Neural progenitor cell (in vitro differentiated cells): ENCODE results near the gene LRBA. TPM values are rescaled to one million over a fixed set of nuclear protein-coding genes. Genes with fewer than 3 reads are reported as not detected.

Experiments
- DNase-seq: peaks from one replicate; pipeline ENCODE4 v3.0.0-alpha.2; 2016; ENCODE audit warnings: low spot score
- H2AFZ ChIP-seq: fragments of 200-600 bp; sonication (generic); replicated peaks from 2 replicates; pipeline ENCODE4 v1.6.1; 2016; ENCODE audit warnings: antibody characterized with exemption
- H3F3A ChIP-seq: fragments of 200-600 bp; sonication (generic); 2 replicates; pipeline ENCODE4 v1.6.1; 2016; ENCODE audit warnings: antibody characterized with exemption, low read depth
- H3K27ac ChIP-seq: fragments of 200-600 bp; sonication (generic); 2 replicates; pipeline ENCODE4 v1.5.1; 2016; ENCODE audit warnings: mild to moderate bottlenecking
- H3K27me3 ChIP-seq: fragments of 200-600 bp; sonication (generic); 2 replicates; pipeline ENCODE4 v1.6.1; 2016; ENCODE audit warnings: mild to moderate bottlenecking, moderate library complexity
- H3K36me3 ChIP-seq: fragments of 200-600 bp; sonication (generic); 2 replicates; pipeline ENCODE4 v1.5.1; 2016
- H3K4me1 ChIP-seq: fragments of 200-600 bp; sonication (generic); 2 replicates; pipeline ENCODE4 v1.6.1; 2016; ENCODE audit warnings: mixed run types
- H3K4me2 ChIP-seq: fragments of 200-600 bp; sonication (generic); 2 replicates; pipeline ENCODE4 v1.6.1; 2016
- H3K4me3 ChIP-seq: fragments of 200-600 bp; sonication (generic); 2 replicates; pipeline ENCODE4 v1.5.1; 2016
- H3K79me2 ChIP-seq: fragments of 200-600 bp; sonication (generic); 2 replicates; pipeline ENCODE4 v1.6.1; 2016; ENCODE audit warnings: low read depth
- H3K9ac ChIP-seq: fragments of 200-600 bp; sonication (generic); 2 replicates; pipeline ENCODE4 v1.6.1; 2016
- H3K9me3 ChIP-seq: fragments of 200-600 bp; sonication (generic); 2 replicates; pipeline ENCODE4 v1.5.1; 2016; ENCODE audit warnings: low read depth
- H4K20me1 ChIP-seq: fragments of 200-600 bp; sonication (generic); 2 replicates; pipeline ENCODE4 v1.6.1; 2016; ENCODE audit warnings: low read depth
- H3K27ac Mint-ChIP-seq: 3 replicates; pipeline ENCODE4 v1.8.0; 2021; ENCODE audit warnings: mixed read lengths
- H3K27me3 Mint-ChIP-seq: 2 replicates; pipeline ENCODE4 v1.8.0; 2022; ENCODE audit warnings: low read depth, mild to moderate bottlenecking, inconsistent platforms, moderate library complexity, mixed read lengths; ENCODE audit not compliant: insufficient read depth
- H3K36me3 Mint-ChIP-seq: 3 replicates; pipeline ENCODE4 v1.8.0; 2021; ENCODE audit warnings: mixed read lengths
- H3K4me1 Mint-ChIP-seq: 3 replicates; pipeline ENCODE4 v1.8.0; 2021; ENCODE audit warnings: mixed read lengths
- H3K4me3 Mint-ChIP-seq: 3 replicates; pipeline ENCODE4 v1.8.0; 2021; ENCODE audit warnings: mild to moderate bottlenecking, moderate library complexity, mixed read lengths
- H3K9me3 Mint-ChIP-seq: 3 replicates; pipeline ENCODE4 v1.8.0; 2020; ENCODE audit warnings: mixed read lengths
- EZH2 ChIP-seq: fragments of 200-600 bp; sonication (generic); IDR thresholded peaks from 2 replicates; pipeline ENCODE4 v1.6.1; 2017; ENCODE audit warnings: antibody characterized with exemption, mild to moderate bottlenecking, moderate library complexity
- EZH2phosphoT487 ChIP-seq: fragments of 200-600 bp; sonication (generic); IDR thresholded peaks from 2 replicates; pipeline ENCODE4 v1.6.1; 2017; ENCODE audit warnings: antibody characterized with exemption
- total RNA-seq: library from RNA; depleted of rRNA; stranded (reverse); fragments of >200 nt; gene quantifications from 2 replicates; pipeline ENCODE4 v1.2.3, GENCODE V29; 2015; ENCODE audit warnings: low replicate concordance
- TF ChIP-seq, protein P1 (sequence below): fragments of 200-600 bp; sonication (generic); IDR thresholded peaks from 2 replicates; pipeline ENCODE4 v1.5.1; 2017; ENCODE audit warnings: antibody characterized with exemption, mild to moderate bottlenecking

The LRBA gene
- total RNA-seq, 1 donor from 2014 or later: 111 TPM

DNA sequence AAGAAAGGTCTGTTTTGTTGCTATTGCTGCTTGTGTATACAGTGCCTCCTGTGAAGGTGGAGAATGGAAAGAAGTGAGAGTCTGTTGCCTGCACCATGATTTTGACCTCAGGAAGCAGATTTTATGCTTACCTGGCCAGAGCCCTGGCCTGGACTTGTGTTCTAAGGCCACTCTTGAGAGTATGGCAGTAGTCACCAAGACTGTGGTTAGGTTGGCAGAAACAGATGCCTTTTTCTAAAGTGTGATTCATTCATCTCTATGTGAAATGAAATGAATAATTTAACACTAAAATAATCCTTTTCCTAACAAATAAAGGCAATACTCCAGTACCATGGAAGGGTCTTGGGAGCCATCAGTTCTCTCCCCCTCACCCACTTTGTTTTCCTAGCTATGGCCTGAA, 775.1 kb downstream of the LRBA start:
- no peak for DNase-seq
- H3K4me3 ChIP-seq: no peak overlapping the region
- no peaks in the 10 kb centered on the region for H3K9me3 Mint-ChIP-seq
- no peak overlapping the region for H3K9ac ChIP-seq
- H3K36me3 Mint-ChIP-seq: peaks cover 17% of the 10 kb centered on the region
- peaks cover 19% of the 10 kb centered on the region for H3K4me1 Mint-ChIP-seq
- no peaks in the 10 kb centered on the region for H3K79me2 ChIP-seq
- peaks cover 28% of the 10 kb centered on the region for H3K4me1 ChIP-seq
- no peaks in the 10 kb centered on the region for H3F3A ChIP-seq
- H3K27ac ChIP-seq: no peak overlapping the region
- H3K4me3 Mint-ChIP-seq: no peak overlapping the region
- H3K27me3 Mint-ChIP-seq: no peaks in the 10 kb centered on the region
- no peaks in the 10 kb centered on the region for H3K36me3 ChIP-seq
- no peak overlapping the region for H3K4me2 ChIP-seq
- no peaks in the 10 kb centered on the region for H3K9me3 ChIP-seq
- no peaks in the 10 kb centered on the region for H4K20me1 ChIP-seq
- no peak overlapping the region for H2AFZ ChIP-seq
- H3K27ac Mint-ChIP-seq: no peak overlapping the region
- no peaks in the 10 kb centered on the region for H3K27me3 ChIP-seq
- TF ChIP-seq EZH2 (no peak), EZH2phosphoT487 (no peak)
- TF ChIP-seq, protein P1, sequence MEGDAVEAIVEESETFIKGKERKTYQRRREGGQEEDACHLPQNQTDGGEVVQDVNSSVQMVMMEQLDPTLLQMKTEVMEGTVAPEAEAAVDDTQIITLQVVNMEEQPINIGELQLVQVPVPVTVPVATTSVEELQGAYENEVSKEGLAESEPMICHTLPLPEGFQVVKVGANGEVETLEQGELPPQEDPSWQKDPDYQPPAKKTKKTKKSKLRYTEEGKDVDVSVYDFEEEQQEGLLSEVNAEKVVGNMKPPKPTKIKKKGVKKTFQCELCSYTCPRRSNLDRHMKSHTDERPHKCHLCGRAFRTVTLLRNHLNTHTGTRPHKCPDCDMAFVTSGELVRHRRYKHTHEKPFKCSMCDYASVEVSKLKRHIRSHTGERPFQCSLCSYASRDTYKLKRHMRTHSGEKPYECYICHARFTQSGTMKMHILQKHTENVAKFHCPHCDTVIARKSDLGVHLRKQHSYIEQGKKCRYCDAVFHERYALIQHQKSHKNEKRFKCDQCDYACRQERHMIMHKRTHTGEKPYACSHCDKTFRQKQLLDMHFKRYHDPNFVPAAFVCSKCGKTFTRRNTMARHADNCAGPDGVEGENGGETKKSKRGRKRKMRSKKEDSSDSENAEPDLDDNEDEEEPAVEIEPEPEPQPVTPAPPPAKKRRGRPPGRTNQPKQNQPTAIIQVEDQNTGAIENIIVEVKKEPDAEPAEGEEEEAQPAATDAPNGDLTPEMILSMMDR: no peak

DNA sequence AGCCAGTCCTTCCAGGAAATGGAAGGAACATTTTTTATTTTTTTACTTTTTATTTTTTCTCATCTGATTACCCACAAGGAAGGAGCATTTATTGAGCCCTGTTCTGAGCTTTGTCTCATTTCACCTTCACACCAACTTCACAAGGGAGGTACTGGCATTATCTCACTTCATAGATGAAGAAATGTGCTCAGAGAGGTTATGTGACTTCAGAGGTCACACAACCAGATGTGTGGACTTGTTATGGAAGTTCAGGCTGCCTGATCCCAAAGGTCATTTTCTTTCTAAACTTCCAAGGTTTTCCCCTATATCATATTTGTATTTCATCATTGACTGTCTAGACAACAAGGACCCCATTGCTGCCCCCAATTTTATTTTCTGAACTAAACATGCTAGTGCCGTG, 776.5 kb downstream of the LRBA start:
- Histone ChIP-seq H3K36me3 (no peaks in the 10 kb centered on the region), H3F3A (no peaks in the 10 kb centered on the region), H3K4me2 (no peak overlapping the region), H2AFZ (no peak overlapping the region), H3K79me2 (no peaks in the 10 kb centered on the region), H3K4me1 (peaks cover 21% of the 10 kb centered on the region), H4K20me1 (no peaks in the 10 kb centered on the region), H3K9me3 (no peaks in the 10 kb centered on the region), H3K27me3 (no peaks in the 10 kb centered on the region), H3K27ac (no peak overlapping the region), H3K9ac (no peak overlapping the region), H3K4me3 (no peak overlapping the region)
- no peaks in the 10 kb centered on the region for H3K27me3 Mint-ChIP-seq
- no peak overlapping the region for H3K4me3 Mint-ChIP-seq
- no peaks in the 10 kb centered on the region for H3K9me3 Mint-ChIP-seq
- no peak for DNase-seq
- no peak overlapping the region for H3K27ac Mint-ChIP-seq
- peaks cover 25% of the 10 kb centered on the region for H3K36me3 Mint-ChIP-seq
- peaks cover 19% of the 10 kb centered on the region for H3K4me1 Mint-ChIP-seq
- TF ChIP-seq, protein P1: no peak
- TF ChIP-seq EZH2phosphoT487 (no peak), EZH2 (no peak)

DNA sequence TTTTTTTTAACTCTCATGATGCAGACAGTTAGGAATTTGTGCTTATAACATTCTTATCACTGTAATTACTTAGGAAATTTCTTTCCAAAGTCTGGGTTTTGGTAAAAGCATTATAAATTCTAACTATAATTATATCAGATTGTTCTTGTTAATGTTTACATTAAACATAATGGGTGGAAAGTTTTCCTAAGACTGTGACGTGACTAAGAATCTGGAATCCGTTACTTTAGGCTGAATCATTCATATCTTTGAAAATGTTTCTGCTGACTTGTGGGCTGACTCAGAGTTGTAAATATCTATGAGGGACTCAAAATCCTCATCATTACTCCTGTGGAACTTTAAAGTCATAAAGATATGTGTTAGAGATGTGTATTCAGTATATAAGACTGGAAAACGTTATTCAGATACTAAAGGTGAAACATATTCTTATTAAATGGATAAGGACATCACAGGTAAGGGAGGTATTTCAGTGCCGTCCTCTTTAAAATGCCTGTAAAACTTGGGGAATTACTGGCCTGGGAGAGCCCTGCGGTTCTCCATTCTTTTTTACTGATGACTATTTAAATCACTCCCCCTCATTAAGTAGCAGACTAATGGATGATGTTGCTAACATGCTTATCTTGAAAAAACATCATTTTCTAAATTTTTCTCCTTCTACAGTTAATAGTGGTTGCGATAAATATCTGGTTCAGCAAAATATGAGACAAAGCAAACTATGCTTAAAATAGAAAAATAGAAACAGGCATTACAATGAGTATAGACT, 777.8 kb downstream of the LRBA start:
- Histone ChIP-seq H3K27ac (no peak overlapping the region), H3K79me2 (no peaks in the 10 kb centered on the region), H4K20me1 (no peaks in the 10 kb centered on the region), H3K4me3 (no peak overlapping the region), H3K4me1 (peaks cover 21% of the 10 kb centered on the region), H3K4me2 (no peak overlapping the region), H3F3A (no peaks in the 10 kb centered on the region), H3K9ac (no peak overlapping the region), H3K36me3 (no peaks in the 10 kb centered on the region), H3K9me3 (no peaks in the 10 kb centered on the region), H2AFZ (no peak overlapping the region), H3K27me3 (no peaks in the 10 kb centered on the region)
- no peak overlapping the region for H3K27ac Mint-ChIP-seq
- H3K36me3 Mint-ChIP-seq: peaks cover 36% of the 10 kb centered on the region
- no peak for DNase-seq
- TF ChIP-seq EZH2 (no peak), EZH2phosphoT487 (no peak)
- TF ChIP-seq, protein P1: no peak
- no peak overlapping the region for H3K4me3 Mint-ChIP-seq
- H3K4me1 Mint-ChIP-seq: peaks cover 19% of the 10 kb centered on the region
- no peaks in the 10 kb centered on the region for H3K27me3 Mint-ChIP-seq
- no peaks in the 10 kb centered on the region for H3K9me3 Mint-ChIP-seq
